Endothelial cell of umbilical vein (primary cell): Measurements from ENCODE around the gene RLN3. TPM values are rescaled to one million over a fixed set of nuclear protein-coding genes. Genes with fewer than 3 reads are reported as not detected.

Source experiments
- BruUV-seq: library from RNA; stranded (reverse); fragments of 400-500 nt; replicated peaks from 2 replicates; lab custom pipeline; 2021; lab: Mats Ljungman, UMichigan
- CTCF ChIA-PET: fragments of 300-600, 350-600 bp; sonication (Branson Sonifier 250); formaldehyde crosslinking; loops from one replicate; lab custom pipeline; 2021; ENCODE audit warnings: antibody characterized with exemption, inconsistent platforms; lab: Charles Lee
- POLR2A ChIA-PET: fragments of 300-600, 350-600 bp; sonication (Branson Sonifier 250); formaldehyde crosslinking; loops from one replicate; lab custom pipeline; 2021; ENCODE audit warnings: antibody characterized with exemption, inconsistent platforms; lab: Charles Lee
- DNase-seq: peaks from one replicate; pipeline ENCODE4 v3.0.0-alpha.2; 2011; ENCODE audit warnings: low read depth, low spot score
- FAIRE-seq: peaks from 2 replicates; lab custom pipeline; 2011; peaks lifted over from hg19 to GRCh38; lab: Jason Lieb, UNC
- H2AFZ ChIP-seq: 2 replicates; pipeline ENCODE4 v1.6.0; 2012; ENCODE audit warnings: low read depth, low read length, control low read depth, inconsistent platforms
- H3K27ac ChIP-seq: 2 replicates; pipeline ENCODE4 v1.5.1; 2011; ENCODE audit warnings: low read depth, mild to moderate bottlenecking, control low read depth, low read length, moderate library complexity; ENCODE audit not compliant: insufficient read depth
- H3K27me3 ChIP-seq, 2 experiments: 2 replicates each; pipeline versions ENCODE4 v1.6.0 to v1.6.1; 2011; ENCODE audit warnings: low read length in 2 of 2, mixed read lengths in 1 of 2; ENCODE audit not compliant: control insufficient read depth in 2 of 2, insufficient read depth in 2 of 2
- H3K36me3 ChIP-seq, 2 experiments: 2 replicates in 1 of 2; 3 replicates in 1 of 2; pipeline ENCODE4 v1.5.1; 2011; ENCODE audit warnings: low read length in 2 of 2, mild to moderate bottlenecking in 1 of 2, moderate library complexity in 1 of 2; ENCODE audit not compliant: control insufficient read depth in 2 of 2, insufficient read depth in 2 of 2; ENCODE audit errors: extremely low read depth in 1 of 2
- H3K4me1 ChIP-seq: 3 replicates; pipeline ENCODE4 v1.5.1; 2011; ENCODE audit warnings: mild to moderate bottlenecking, low read length; ENCODE audit not compliant: control insufficient read depth, insufficient read depth; ENCODE audit errors: extremely low read depth
- H3K4me2 ChIP-seq: 2 replicates; pipeline ENCODE4 v1.6.1; 2011; ENCODE audit warnings: low read length, control low read depth, mixed read lengths; ENCODE audit not compliant: insufficient read depth
- H3K4me3 ChIP-seq, 3 experiments: fragments of 200-600 bp in 1 of 3; sonication (generic), shearing (Covaris generic) in 1 of 3; replicated peaks in 1 of 3; 2 replicates each; pipeline ENCODE4 v1.5.1; 2011 to 2016; ENCODE audit warnings: control low read depth in 3 of 3, low read length in 3 of 3, mild to moderate bottlenecking in 2 of 3, inconsistent platforms in 1 of 3, low read depth in 1 of 3, moderate library complexity in 1 of 3; ENCODE audit not compliant: insufficient read depth in 1 of 3
- H3K79me2 ChIP-seq: 2 replicates; pipeline ENCODE4 v1.6.0; 2012; ENCODE audit warnings: low read length, inconsistent platforms; ENCODE audit not compliant: control insufficient read depth, insufficient read depth
- H3K9ac ChIP-seq: replicated peaks from 2 replicates; pipeline ENCODE3; 2011; ENCODE audit warnings: low read length, control low read depth; ENCODE audit not compliant: insufficient read depth; ENCODE audit errors: extremely low read depth
- H3K9me1 ChIP-seq: replicated peaks from 3 replicates; pipeline ENCODE4 v1.6.0; 2011; ENCODE audit warnings: mild to moderate bottlenecking, low read length; ENCODE audit not compliant: control insufficient read depth, insufficient read depth; ENCODE audit errors: extremely low read depth
- H3K9me3 ChIP-seq: replicated peaks from 2 replicates; pipeline ENCODE4 v1.5.1; 2012; ENCODE audit warnings: low read length, inconsistent platforms; ENCODE audit not compliant: control insufficient read depth, insufficient read depth
- H4K20me1 ChIP-seq: replicated peaks from 2 replicates; pipeline ENCODE3; 2011; ENCODE audit warnings: mild to moderate bottlenecking, low read length; ENCODE audit not compliant: control insufficient read depth, insufficient read depth; ENCODE audit errors: extremely low read depth
- EZH2 ChIP-seq: IDR thresholded peaks from 2 replicates; pipeline ENCODE4 v1.6.1; 2012; ENCODE audit warnings: borderline replicate concordance, low read depth, mild to moderate bottlenecking, moderate library complexity, low read length, inconsistent platforms; ENCODE audit not compliant: severe bottlenecking
- FOS ChIP-seq: IDR thresholded peaks from 2 replicates; pipeline ENCODE4 v1.6.1; 2011; ENCODE audit warnings: mild to moderate bottlenecking, low read length, moderate library complexity, borderline replicate concordance; ENCODE audit not compliant: insufficient read depth
- GATA2 ChIP-seq: IDR thresholded peaks from 2 replicates; pipeline ENCODE4 v1.7.0; 2011; ENCODE audit warnings: low read depth, mild to moderate bottlenecking, moderate library complexity, mixed read lengths, low read length; ENCODE audit not compliant: insufficient read length, insufficient read depth
- JUN ChIP-seq: IDR thresholded peaks from 2 replicates; pipeline ENCODE4 v1.6.1; 2011; ENCODE audit warnings: borderline replicate concordance, low read depth; ENCODE audit not compliant: insufficient read length, insufficient read depth
- MYC ChIP-seq: IDR thresholded peaks from one replicate; pipeline ENCODE4 v1.6.1; 2011; ENCODE audit warnings: mild to moderate bottlenecking, low read depth, low read length
- POLR2A ChIP-seq: IDR thresholded peaks from 2 replicates; pipeline ENCODE4 v1.6.1; 2012; ENCODE audit warnings: low read depth, mild to moderate bottlenecking, control low read depth, low read length
- POLR2AphosphoS5 ChIP-seq: IDR thresholded peaks from 2 replicates; pipeline ENCODE4 v1.6.1; 2012; ENCODE audit warnings: low read depth, mild to moderate bottlenecking, control low read depth, low read length, moderate library complexity; ENCODE audit not compliant: insufficient read depth
- dilution Hi-C: fragments of 300-500 bp; cut with MboI; formaldehyde crosslinking; loops from one replicate; pipeline ENCODE4 v1.15.0; 2019; ENCODE audit warnings: low sequenced_read_pairs; ENCODE audit not compliant: extremely low pct_ligation_motif_present
- intact Hi-C: fragments of 100-400 bp; cut with micrococcal nuclease; formaldehyde crosslinking; loops from one replicate; pipeline ENCODE4 v1.10.0; 2022
- polyA plus RNA-seq, 4 experiments: library from polyadenylated mRNA; depleted of rRNA in 3 of 4; stranded (reverse) in 3 of 4; unstranded in 1 of 4; fragments of >200 nt; gene quantifications; 2 replicates each; pipeline versions ENCODE4 v1.2.1 to v1.2.3, GENCODE V29; 2011 to 2012; ENCODE audit warnings: missing spikeins in 1 of 4
- total RNA-seq: library from RNA; stranded (reverse); gene quantifications from 2 replicates; pipeline ENCODE4 v1.2.3, GENCODE V29; 2021
- TF ChIP-seq, protein P1 (sequence below): IDR thresholded peaks from 2 replicates; pipeline ENCODE4 v1.6.1; 2011; ENCODE audit not compliant: insufficient read depth, insufficient read length
- TF ChIP-seq, protein P2 (sequence below), 2 donors: IDR thresholded peaks; 1 replicate in 1 of 2; 2 replicates in 1 of 2; pipeline ENCODE4 v1.5.1; 2011; ENCODE audit warnings: low read length in 2 of 2, mild to moderate bottlenecking in 2 of 2, moderate library complexity in 2 of 2, control low read depth in 1 of 2, inconsistent platforms in 1 of 2, low read depth in 1 of 2; ENCODE audit not compliant: insufficient read depth in 1 of 2; ENCODE audit errors: extremely low read depth in 1 of 2

Gene RLN3
- total and polyA plus RNA-seq, 2 donors (not counting 3 experiments of a cell fraction or from before 2014, with no cell fraction given), result not detected

- no peak overlapping the region for H3K4me3 ChIP-seq
- no peak for TF ChIP-seq POLR2A
- no peak for TF ChIP-seq GATA2
- no peak for TF ChIP-seq POLR2AphosphoS5
- TF ChIP-seq, protein P1, sequence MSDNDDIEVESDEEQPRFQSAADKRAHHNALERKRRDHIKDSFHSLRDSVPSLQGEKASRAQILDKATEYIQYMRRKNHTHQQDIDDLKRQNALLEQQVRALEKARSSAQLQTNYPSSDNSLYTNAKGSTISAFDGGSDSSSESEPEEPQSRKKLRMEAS, result no peak
- TF ChIP-seq, protein P2, sequence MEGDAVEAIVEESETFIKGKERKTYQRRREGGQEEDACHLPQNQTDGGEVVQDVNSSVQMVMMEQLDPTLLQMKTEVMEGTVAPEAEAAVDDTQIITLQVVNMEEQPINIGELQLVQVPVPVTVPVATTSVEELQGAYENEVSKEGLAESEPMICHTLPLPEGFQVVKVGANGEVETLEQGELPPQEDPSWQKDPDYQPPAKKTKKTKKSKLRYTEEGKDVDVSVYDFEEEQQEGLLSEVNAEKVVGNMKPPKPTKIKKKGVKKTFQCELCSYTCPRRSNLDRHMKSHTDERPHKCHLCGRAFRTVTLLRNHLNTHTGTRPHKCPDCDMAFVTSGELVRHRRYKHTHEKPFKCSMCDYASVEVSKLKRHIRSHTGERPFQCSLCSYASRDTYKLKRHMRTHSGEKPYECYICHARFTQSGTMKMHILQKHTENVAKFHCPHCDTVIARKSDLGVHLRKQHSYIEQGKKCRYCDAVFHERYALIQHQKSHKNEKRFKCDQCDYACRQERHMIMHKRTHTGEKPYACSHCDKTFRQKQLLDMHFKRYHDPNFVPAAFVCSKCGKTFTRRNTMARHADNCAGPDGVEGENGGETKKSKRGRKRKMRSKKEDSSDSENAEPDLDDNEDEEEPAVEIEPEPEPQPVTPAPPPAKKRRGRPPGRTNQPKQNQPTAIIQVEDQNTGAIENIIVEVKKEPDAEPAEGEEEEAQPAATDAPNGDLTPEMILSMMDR (IDR thresholded peaks at IDR 0.05; ENCODE audit: extremely low read depth in 1 of 2, insufficient read depth in 1 of 2, low read depth in 1 of 2, low read length in 2 of 2), result no peak
- TF ChIP-seq EZH2, result no peak
- TF ChIP-seq FOS, result no peak
- no peak for TF ChIP-seq MYC
- no peak for TF ChIP-seq JUN
- BruUV-seq, result no TSS peak
- ChIA-PET CTCF (interaction anchor here (1.6 to 1.9 kb wide), 2 partner anchors 14 to 42 kb away, joined by 5 to 8 read pairs; partner anchors contain the start of gene IL27RA), POLR2A (no interaction called here)
- DNase-seq (no peak), FAIRE-seq (no peak)
- dilution Hi-C loops (no loop called here), intact Hi-C loops (no loop called here)
- H3K9me3 ChIP-seq, result no peaks in the 10 kb centered on the region
- H3K27me3 ChIP-seq, result no peaks in the 10 kb centered on the region
- peaks cover 22% of the 10 kb centered on the region for H3K4me1 ChIP-seq
- no peak overlapping the region for H3K4me2 ChIP-seq
- H4K20me1 ChIP-seq, result no peaks in the 10 kb centered on the region
- H3K36me3 ChIP-seq, result no peaks in the 10 kb centered on the region
- no peak overlapping the region for H2AFZ ChIP-seq
- H3K9ac ChIP-seq, result no peak overlapping the region
- H3K79me2 ChIP-seq, result no peaks in the 10 kb centered on the region
- H3K27ac ChIP-seq, result no peak overlapping the region
- H3K9me1 ChIP-seq, result no peaks in the 10 kb centered on the region
Measured at GRCh38 chr19:13990085-13990484, 37.9 kb upstream of the RLN3 start.
